HG02610 (cell line): ENCODE data around the gene PSORS1C1.
"Not testable (repeated sequence)": the region's sequence is repeated elsewhere in the genome, so short reads cannot be mapped to it uniquely, and the experiment has no call there.

Experiments used
- ATAC-seq: cut with Tn5 transposase; IDR thresholded peaks from one replicate; pipeline ENCODE4 v1.9.1; 2021; ENCODE audit warnings: mild to moderate bottlenecking, moderate library complexity; ENCODE audit not compliant: unreplicated experiment

The PSORS1C1 gene

DNA sequence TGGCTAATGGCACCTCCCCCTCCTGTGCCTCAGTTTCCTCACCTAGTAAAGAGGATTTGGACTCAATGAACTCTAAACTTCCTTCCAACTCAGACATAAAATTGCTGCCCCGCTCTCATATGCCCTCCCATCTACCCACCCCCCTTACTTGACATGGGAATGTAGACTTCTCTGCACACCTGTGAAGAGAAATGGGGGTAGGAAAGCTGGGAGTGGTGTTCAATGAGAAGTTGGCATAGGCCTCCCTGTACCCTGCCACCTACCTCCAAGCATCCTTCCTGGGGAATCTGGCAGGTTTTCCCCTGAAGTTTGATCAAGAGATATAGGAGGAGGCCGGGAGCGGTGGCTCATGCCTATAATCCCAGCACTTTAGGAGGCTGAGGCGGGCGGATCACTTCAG lies 59.8 kb downstream of the PSORS1C1 start:
- ATAC-seq: no peak

DNA sequence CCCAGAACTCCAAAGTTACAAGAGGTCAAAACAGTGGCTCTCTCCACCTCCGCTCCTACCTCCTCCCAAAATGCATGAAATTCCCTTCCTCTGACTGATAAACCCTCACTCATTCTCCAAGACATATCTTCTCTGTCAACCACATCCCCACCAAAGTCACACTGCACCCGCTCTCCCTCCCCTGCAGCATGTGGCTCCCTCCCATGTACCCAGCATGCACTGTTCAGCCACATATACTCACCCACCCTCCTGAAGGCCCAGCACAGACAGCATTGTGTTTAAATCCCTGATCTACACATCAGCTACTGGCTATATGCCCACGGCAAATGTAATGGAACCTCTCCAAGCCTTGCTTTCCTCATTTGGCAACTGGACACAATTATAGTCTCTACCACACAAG lies 61.4 kb downstream of the PSORS1C1 start:
- ATAC-seq: no peak

DNA sequence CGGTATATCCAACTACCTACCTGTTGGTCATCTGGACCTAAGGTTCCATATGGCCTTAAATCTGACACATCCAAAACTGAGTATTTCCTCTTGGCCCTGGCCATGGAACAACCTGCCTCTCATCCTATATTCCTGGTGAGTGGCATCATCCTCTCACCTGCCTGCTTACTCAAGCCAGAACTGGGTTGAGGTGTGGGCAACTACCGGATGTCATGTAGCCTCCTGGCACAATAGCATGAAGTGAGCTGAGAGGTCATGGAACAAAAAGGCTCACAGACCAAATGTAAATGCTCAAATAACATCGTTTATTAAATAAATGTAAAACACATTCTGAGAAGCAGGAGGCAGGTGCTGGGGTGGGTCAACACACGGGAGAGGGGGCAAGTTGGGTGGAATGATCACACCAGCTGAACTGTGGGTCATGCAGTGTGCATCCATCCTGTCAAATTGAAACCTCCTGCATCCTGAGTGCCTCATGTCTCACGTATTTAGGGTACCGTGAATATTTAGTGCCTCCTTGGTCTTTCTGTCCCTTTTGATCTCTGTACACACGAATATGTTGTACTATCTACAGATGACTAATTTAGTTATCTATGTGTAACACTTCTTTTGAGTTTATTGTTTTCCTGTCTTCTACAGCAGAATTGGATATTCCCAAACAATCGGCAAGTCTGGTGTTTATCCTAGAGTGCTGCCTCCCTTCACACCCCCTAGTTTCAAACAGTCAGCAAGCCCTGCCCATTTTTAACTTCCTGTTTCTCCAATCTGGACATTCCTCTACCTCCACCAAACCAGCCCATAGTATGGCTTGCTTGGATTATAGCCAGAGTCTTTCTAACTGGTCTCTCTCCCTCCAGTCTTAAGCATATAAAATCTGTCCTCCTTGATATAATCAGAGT lies 63.8 kb downstream of the PSORS1C1 start:
- ATAC-seq: no peak

DNA sequence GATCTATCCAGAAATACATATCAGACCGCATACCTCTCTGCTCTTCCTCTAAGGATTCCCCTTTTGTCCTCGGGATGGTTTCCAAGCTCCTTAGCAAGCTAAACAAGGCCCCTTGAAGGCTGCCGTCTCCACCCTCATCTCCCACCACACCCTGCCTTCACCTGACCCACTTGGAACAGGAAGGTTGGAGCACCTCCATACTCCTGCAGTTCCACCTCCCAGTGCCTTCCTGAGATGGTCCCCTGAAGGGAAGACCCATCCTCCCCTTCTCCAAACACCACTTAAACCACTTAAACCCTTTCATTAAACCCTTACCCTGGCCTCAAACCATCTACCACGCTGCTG lies 64.4 kb downstream of the PSORS1C1 start:
- ATAC-seq: no peak

DNA sequence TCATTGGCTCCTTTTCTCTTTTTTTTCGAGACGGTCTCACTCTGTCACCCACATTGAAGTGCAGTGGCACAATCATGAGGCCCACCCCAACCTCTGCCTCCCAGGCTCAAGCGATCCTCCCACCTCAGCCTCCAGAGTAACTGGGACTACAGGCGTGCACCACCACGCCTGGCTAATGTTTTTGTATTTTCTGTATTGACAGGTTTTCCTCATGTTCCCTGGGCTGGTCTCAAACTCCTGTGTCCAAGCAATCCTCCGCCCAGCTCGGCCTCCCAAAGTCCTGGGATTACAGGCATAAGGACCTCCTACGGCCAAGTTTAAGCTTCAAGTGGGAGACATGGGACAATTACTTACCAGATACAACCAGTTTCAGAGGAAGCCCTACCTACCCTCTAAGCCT lies 65.3 kb downstream of the PSORS1C1 start:
- ATAC-seq: no peak

GRCh38 chr6:31180500-31180899 lies 65.9 kb downstream of the PSORS1C1 start:
- no peak for ATAC-seq

DNA sequence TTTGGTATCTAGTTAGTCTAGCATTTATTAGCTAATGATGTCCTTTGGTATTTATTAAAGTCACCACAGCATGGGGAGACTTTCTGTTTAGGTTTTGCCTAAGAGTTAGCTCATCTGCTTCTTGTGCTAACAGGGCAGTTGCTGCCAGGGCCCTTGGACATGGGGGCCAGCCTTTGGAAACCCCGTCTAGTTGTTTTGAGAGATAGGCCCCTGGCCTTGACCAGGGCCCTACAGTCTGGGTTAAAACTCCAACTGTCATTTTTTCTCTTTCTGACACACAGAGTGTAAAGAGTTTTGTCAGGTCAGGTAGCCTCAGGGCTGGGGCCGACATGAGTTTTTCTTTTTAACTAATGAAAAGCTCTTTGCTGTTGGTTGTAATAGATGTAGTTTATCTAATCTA lies 68.7 kb downstream of the PSORS1C1 start:
- not testable (repeated sequence) for ATAC-seq

DNA sequence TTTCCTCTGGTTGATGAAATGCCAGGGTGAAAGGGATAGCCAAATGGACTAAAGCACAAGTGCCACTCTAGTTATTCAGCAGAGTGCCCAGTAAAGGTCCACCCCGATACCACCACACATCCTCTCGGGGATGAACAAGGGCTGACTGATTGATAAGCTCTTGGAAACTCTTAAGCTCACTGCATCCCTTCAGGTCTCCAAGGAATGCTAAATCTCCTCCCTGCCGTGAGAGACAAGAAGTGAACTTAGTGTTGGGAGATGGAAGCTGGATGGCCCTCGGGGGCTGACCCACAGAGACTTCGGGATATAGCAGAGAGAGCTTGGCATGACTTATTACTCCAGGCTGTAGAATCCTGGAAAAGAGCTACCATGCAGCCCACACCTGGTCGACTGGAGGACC lies 69.3 kb downstream of the PSORS1C1 start:
- not testable (repeated sequence) for ATAC-seq

- not testable (repeated sequence) for ATAC-seq
Observed at GRCh38 chr6:31185695-31186051, 71.1 kb downstream of the PSORS1C1 start.

DNA sequence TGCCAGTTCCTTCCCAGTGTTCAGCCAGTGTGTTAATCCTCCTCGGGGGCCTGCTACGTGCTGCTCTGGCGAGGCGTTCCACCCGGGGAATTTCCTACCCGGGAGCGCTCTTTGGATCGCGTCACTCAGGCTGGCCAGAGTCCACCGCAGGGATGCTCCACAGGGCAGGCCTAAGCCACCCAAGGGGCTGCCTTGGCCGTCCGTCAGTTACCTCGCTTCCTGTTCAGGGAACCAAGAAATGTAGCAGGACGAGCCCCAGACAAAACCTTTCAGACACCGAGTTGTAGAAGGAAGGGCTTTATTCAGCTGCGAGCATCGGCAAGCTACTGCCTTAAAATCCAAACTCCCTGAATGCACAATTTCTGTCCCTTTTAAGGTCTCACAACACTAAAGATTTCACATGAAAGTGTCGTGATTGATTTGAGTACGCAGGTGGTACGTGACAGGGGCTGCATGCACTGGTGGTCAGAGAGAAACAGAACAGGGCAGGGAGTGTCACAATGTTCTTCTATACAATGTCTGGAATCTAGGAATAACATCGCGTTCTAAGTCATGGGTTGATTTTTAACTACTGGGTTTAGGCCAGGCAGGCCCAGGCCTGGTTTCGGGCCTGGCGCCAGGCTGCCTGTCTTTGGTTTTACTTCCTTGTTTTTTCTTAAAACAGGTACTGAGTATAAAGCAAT lies 71.6 kb downstream of the PSORS1C1 start:
- no peak for ATAC-seq

DNA sequence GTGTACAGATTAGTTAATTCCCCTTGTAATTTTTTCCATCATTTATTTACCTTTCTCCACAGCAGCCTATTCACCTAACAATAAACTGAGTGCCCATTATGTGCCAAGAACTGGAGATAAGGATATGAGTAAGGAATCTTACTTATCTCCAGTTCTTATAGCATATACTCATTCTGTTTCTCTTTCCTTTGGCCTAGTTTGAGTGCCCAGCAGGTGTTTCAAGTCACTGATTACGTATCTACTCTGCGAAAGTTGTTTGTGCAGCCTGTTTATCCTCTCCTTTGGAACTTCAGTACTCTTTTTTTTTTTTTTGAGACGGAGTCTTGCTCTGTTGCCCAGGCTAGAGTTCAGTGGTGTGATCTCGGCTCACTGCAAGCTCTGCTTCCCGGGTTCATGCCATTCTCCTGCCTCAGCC lies 73.2 kb downstream of the PSORS1C1 start:
- no peak for ATAC-seq

GRCh38 chr6:31189223-31189622 lies 74.6 kb downstream of the PSORS1C1 start:
- not testable (repeated sequence) for ATAC-seq
